ENCODE results near the gene C1QTNF7.

Gene C1QTNF7

GRCh38 chr4:15396157-15396800, 31.6 kb upstream of the C1QTNF7 start:
- H3K36me3 ChIP-seq (ENCODE audit: control insufficient read depth, low read length), result no peaks in the 10 kb centered on the region
- H3K4me1 ChIP-seq (ENCODE audit: control insufficient read depth, low read length), result peaks cover 9% of the 10 kb centered on the region
- H3K79me2 ChIP-seq (ENCODE audit: control insufficient read depth, low read length), result no peaks in the 10 kb centered on the region
- no peaks in the 10 kb centered on the region for H3K9me3 ChIP-seq (ENCODE audit: control insufficient read depth, insufficient read depth, low read length)
- no peaks in the 10 kb centered on the region for H3F3A ChIP-seq (ENCODE audit: control insufficient read depth, insufficient read depth)
- no peak overlapping the region for H3K4me3 ChIP-seq (ENCODE audit: low read length)
- H3K4me2 ChIP-seq (ENCODE audit: low read length), result no peak overlapping the region
- no peak overlapping the region for H3K27ac ChIP-seq (ENCODE audit: low read depth, low read length)
- TF ChIP-seq EZH2phosphoT487 (IDR thresholded peaks at IDR 0.05; ENCODE audit: borderline replicate concordance, low read length) (no peak), CTCF (IDR thresholded peaks at IDR 0.05; ENCODE audit: low read depth, low read length, poor library complexity, severe bottlenecking) (peak; percentile 91)
- H3K27me3 ChIP-seq (ENCODE audit: control insufficient read depth, low read length), result peaks cover 4% of the 10 kb centered on the region
- H4K20me1 ChIP-seq (ENCODE audit: control insufficient read depth, insufficient read depth, low read depth, low read length), result no peaks in the 10 kb centered on the region
- H3K9me2 ChIP-seq (replicated peaks; ENCODE audit: control insufficient read depth, low read length), result no peaks in the 10 kb centered on the region

GRCh38 chr4:15398001-15398400, 29.8 kb upstream of the C1QTNF7 start:
- Histone ChIP-seq H3F3A (ENCODE audit: control insufficient read depth, insufficient read depth) (no peaks in the 10 kb centered on the region), H3K27ac (ENCODE audit: low read depth, low read length) (no peak overlapping the region), H3K9me2 (replicated peaks; ENCODE audit: control insufficient read depth, low read length) (no peaks in the 10 kb centered on the region), H3K4me3 (ENCODE audit: low read length) (no peak overlapping the region), H3K4me1 (ENCODE audit: control insufficient read depth, low read length) (peaks cover 10% of the 10 kb centered on the region), H3K79me2 (ENCODE audit: control insufficient read depth, low read length) (no peaks in the 10 kb centered on the region), H3K4me2 (ENCODE audit: low read length) (no peak overlapping the region), H4K20me1 (ENCODE audit: control insufficient read depth, insufficient read depth, low read depth, low read length) (no peaks in the 10 kb centered on the region), H3K9me3 (ENCODE audit: control insufficient read depth, insufficient read depth, low read length) (no peaks in the 10 kb centered on the region), H3K27me3 (ENCODE audit: control insufficient read depth, low read length) (peaks cover 9% of the 10 kb centered on the region), H3K36me3 (ENCODE audit: control insufficient read depth, low read length) (no peaks in the 10 kb centered on the region)
- no peak for TF ChIP-seq EZH2phosphoT487 (IDR thresholded peaks at IDR 0.05; ENCODE audit: borderline replicate concordance, low read length)

GRCh38 chr4:15398732-15399131, 29.1 kb upstream of the C1QTNF7 start:
- no peaks in the 10 kb centered on the region for H4K20me1 ChIP-seq (ENCODE audit: control insufficient read depth, insufficient read depth, low read depth, low read length)
- no peak for TF ChIP-seq EZH2phosphoT487 (IDR thresholded peaks at IDR 0.05; ENCODE audit: borderline replicate concordance, low read length)
- no peak for TF ChIP-seq CTCF (IDR thresholded peaks at IDR 0.05; ENCODE audit: low read depth, low read length, poor library complexity, severe bottlenecking)
- no peaks in the 10 kb centered on the region for H3K36me3 ChIP-seq (ENCODE audit: control insufficient read depth, low read length)
- no peak overlapping the region for H3K4me2 ChIP-seq (ENCODE audit: low read length)
- no peak overlapping the region for H3K4me3 ChIP-seq (ENCODE audit: low read length)
- H3K27me3 ChIP-seq (ENCODE audit: control insufficient read depth, low read length), result peaks cover 14% of the 10 kb centered on the region
- H3K9me2 ChIP-seq (replicated peaks; ENCODE audit: control insufficient read depth, low read length), result no peaks in the 10 kb centered on the region
- H3F3A ChIP-seq (ENCODE audit: control insufficient read depth, insufficient read depth), result no peaks in the 10 kb centered on the region
- H3K4me1 ChIP-seq (ENCODE audit: control insufficient read depth, low read length), result peaks cover 10% of the 10 kb centered on the region
- H3K9me3 ChIP-seq (ENCODE audit: control insufficient read depth, insufficient read depth, low read length), result no peaks in the 10 kb centered on the region
- H3K79me2 ChIP-seq (ENCODE audit: control insufficient read depth, low read length), result no peaks in the 10 kb centered on the region
- no peak overlapping the region for H3K27ac ChIP-seq (ENCODE audit: low read depth, low read length)

- H3F3A ChIP-seq (ENCODE audit: control insufficient read depth, insufficient read depth), result no peaks in the 10 kb centered on the region
- H3K27me3 ChIP-seq (ENCODE audit: control insufficient read depth, low read length), result peaks cover 14% of the 10 kb centered on the region
- H3K4me1 ChIP-seq (ENCODE audit: control insufficient read depth, low read length), result peaks cover 10% of the 10 kb centered on the region
- no peak overlapping the region for H3K4me3 ChIP-seq (ENCODE audit: low read length)
- no peaks in the 10 kb centered on the region for H4K20me1 ChIP-seq (ENCODE audit: control insufficient read depth, insufficient read depth, low read depth, low read length)
- no peak overlapping the region for H3K27ac ChIP-seq (ENCODE audit: low read depth, low read length)
- H3K36me3 ChIP-seq (ENCODE audit: control insufficient read depth, low read length), result no peaks in the 10 kb centered on the region
- no peaks in the 10 kb centered on the region for H3K79me2 ChIP-seq (ENCODE audit: control insufficient read depth, low read length)
- H3K9me2 ChIP-seq (replicated peaks; ENCODE audit: control insufficient read depth, low read length), result no peaks in the 10 kb centered on the region
- no peaks in the 10 kb centered on the region for H3K9me3 ChIP-seq (ENCODE audit: control insufficient read depth, insufficient read depth, low read length)
- H3K4me2 ChIP-seq (ENCODE audit: low read length), result no peak overlapping the region
- TF ChIP-seq EZH2phosphoT487 (IDR thresholded peaks at IDR 0.05; ENCODE audit: borderline replicate concordance, low read length), result no peak
- no peak for TF ChIP-seq CTCF (IDR thresholded peaks at IDR 0.05; ENCODE audit: low read depth, low read length, poor library complexity, severe bottlenecking)
Observed at GRCh38 chr4:15400226-15400625, 27.6 kb upstream of the C1QTNF7 start.
